ENCODE measurements around the gene SLC22A17. TPM values are rescaled to one million over a fixed set of nuclear protein-coding genes. Genes with fewer than 3 reads are reported as not detected.

Gene SLC22A17
- polyA plus RNA-seq, 1 donor from 2014 or later, result 182 TPM

DNA sequence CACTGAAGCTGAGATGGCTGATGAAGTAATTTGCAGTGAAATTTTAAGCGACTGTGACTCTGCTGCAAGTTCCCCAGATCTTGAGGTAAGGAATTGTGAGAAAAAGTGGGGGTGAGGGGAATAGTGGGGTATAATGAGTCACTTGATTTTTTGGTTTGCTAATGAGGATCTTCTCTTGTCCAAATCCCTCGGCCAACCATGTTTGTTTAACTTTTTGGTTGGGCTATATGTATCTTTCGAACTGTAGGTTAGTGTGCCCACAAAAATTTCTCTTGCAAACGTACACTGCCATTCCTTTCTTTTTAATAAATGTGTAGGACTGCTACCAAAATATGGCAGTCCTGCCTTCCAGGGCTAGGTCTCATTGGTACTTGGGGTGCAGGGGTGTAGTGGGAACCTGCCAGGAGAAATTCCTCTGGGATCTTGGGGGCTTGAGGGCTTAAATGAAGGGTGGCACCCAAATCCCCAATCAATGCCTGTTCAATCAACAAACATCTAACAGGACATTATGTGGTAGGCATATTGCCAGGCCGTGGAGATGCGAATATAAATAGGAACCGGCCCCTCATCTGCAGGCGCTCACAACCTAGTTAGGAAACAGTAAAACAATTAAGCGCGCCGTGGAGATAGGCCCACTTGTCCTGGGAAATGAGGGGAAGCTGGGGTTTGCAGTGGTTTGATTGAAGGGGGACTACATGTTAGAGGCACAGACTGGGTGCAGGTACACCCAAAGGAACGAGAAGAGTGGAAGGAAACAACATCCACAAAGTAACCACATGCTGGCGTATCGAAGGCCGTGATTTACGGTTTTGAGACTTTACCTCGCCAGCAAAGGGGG, 32.7 kb downstream of the SLC22A17 start:
- Histone ChIP-seq H4K20me1 (ENCODE audit: insufficient read depth) (no peaks in the 10 kb centered on the region), H3K36me3 (ENCODE audit: insufficient read depth, low read length) (no peaks in the 10 kb centered on the region), H3K9ac (ENCODE audit: low read length) (peak overlapping the region; percentile 72), H3K27ac (ENCODE audit: low read length) (peak overlapping the region; percentile 97), H3K27me3 (ENCODE audit: insufficient read depth, low read depth, low read length) (no peaks in the 10 kb centered on the region), H3K9me2 (ENCODE audit: insufficient read depth, low read length) (no peaks in the 10 kb centered on the region), H3K79me2 (replicated peaks; ENCODE audit: insufficient read depth, low read length) (peaks cover 23% of the 10 kb centered on the region), H3K4me2 (ENCODE audit: low read length) (peak overlapping the region; percentile 65), H3K9me3 (ENCODE audit: low read length) (no peaks in the 10 kb centered on the region), H3F3A (ENCODE audit: insufficient read depth, low read length, poor library complexity, severe bottlenecking) (peaks cover 10% of the 10 kb centered on the region), H3K4me3 (ENCODE audit: low read length) (peak overlapping the region; percentile 64), H2AFZ (ENCODE audit: low read depth, low read length) (peak overlapping the region; percentile 92)
- TF ChIP-seq TAF1 (IDR thresholded peaks at IDR 0.05; ENCODE audit: low read depth), result no peak
- no peak for TF ChIP-seq MXI1 (conservative IDR thresholded peaks at IDR 0.05; ENCODE audit: poor library complexity, severe bottlenecking)
- TF ChIP-seq, protein P1, sequence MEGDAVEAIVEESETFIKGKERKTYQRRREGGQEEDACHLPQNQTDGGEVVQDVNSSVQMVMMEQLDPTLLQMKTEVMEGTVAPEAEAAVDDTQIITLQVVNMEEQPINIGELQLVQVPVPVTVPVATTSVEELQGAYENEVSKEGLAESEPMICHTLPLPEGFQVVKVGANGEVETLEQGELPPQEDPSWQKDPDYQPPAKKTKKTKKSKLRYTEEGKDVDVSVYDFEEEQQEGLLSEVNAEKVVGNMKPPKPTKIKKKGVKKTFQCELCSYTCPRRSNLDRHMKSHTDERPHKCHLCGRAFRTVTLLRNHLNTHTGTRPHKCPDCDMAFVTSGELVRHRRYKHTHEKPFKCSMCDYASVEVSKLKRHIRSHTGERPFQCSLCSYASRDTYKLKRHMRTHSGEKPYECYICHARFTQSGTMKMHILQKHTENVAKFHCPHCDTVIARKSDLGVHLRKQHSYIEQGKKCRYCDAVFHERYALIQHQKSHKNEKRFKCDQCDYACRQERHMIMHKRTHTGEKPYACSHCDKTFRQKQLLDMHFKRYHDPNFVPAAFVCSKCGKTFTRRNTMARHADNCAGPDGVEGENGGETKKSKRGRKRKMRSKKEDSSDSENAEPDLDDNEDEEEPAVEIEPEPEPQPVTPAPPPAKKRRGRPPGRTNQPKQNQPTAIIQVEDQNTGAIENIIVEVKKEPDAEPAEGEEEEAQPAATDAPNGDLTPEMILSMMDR (IDR thresholded peaks at IDR 0.05; ENCODE audit: poor library complexity, severe bottlenecking), result no peak
- TF ChIP-seq EP300 (conservative IDR thresholded peaks at IDR 0.05; ENCODE audit: poor library complexity, severe bottlenecking), result no peak
- no peak for TF ChIP-seq SMC3 (conservative IDR thresholded peaks at IDR 0.05; ENCODE audit: poor library complexity)
- no peak for TF ChIP-seq RAD21 (conservative IDR thresholded peaks at IDR 0.05)
- no peak for TF ChIP-seq EZH2 (IDR thresholded peaks at IDR 0.05; ENCODE audit: borderline replicate concordance, insufficient read depth, low read length, poor library complexity, severe bottlenecking)
- TF ChIP-seq, protein P2, sequence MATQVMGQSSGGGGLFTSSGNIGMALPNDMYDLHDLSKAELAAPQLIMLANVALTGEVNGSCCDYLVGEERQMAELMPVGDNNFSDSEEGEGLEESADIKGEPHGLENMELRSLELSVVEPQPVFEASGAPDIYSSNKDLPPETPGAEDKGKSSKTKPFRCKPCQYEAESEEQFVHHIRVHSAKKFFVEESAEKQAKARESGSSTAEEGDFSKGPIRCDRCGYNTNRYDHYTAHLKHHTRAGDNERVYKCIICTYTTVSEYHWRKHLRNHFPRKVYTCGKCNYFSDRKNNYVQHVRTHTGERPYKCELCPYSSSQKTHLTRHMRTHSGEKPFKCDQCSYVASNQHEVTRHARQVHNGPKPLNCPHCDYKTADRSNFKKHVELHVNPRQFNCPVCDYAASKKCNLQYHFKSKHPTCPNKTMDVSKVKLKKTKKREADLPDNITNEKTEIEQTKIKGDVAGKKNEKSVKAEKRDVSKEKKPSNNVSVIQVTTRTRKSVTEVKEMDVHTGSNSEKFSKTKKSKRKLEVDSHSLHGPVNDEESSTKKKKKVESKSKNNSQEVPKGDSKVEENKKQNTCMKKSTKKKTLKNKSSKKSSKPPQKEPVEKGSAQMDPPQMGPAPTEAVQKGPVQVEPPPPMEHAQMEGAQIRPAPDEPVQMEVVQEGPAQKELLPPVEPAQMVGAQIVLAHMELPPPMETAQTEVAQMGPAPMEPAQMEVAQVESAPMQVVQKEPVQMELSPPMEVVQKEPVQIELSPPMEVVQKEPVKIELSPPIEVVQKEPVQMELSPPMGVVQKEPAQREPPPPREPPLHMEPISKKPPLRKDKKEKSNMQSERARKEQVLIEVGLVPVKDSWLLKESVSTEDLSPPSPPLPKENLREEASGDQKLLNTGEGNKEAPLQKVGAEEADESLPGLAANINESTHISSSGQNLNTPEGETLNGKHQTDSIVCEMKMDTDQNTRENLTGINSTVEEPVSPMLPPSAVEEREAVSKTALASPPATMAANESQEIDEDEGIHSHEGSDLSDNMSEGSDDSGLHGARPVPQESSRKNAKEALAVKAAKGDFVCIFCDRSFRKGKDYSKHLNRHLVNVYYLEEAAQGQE (IDR thresholded peaks at IDR 0.05; ENCODE audit: borderline replicate concordance), result no peak
- no peak for TF ChIP-seq POLR2AphosphoS5 (IDR thresholded peaks at IDR 0.05)

DNA sequence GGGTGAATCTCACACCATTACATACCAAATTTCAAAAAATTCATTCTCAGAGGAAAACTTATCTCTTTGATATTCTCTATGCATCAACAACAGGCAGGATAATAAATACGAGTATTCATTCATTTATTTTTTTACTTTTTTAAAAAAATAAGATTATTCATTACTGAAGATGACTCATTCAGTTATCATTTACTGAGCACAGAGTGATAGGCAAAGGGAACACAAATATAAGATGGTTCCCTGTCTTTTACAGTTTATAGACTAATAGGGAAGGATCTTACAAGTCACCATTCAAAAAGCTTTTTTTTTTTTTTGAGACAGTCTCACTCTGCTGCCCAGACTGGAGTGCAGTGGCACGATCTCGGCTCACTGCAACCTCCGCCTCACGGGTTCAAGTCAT, 36.4 kb downstream of the SLC22A17 start:
- Histone ChIP-seq H3K27me3 (ENCODE audit: insufficient read depth, low read depth, low read length) (no peaks in the 10 kb centered on the region), H3K9ac (ENCODE audit: low read length) (no peak overlapping the region), H3K79me2 (replicated peaks; ENCODE audit: insufficient read depth, low read length) (no peaks in the 10 kb centered on the region), H2AFZ (ENCODE audit: low read depth, low read length) (no peak overlapping the region), H3K36me3 (ENCODE audit: insufficient read depth, low read length) (no peaks in the 10 kb centered on the region), H3K27ac (ENCODE audit: low read length) (no peak overlapping the region), H3K4me3 (ENCODE audit: low read length) (no peak overlapping the region), H3K4me2 (ENCODE audit: low read length) (no peak overlapping the region), H3K9me3 (ENCODE audit: low read length) (no peaks in the 10 kb centered on the region), H3F3A (ENCODE audit: insufficient read depth, low read length, poor library complexity, severe bottlenecking) (peaks cover 10% of the 10 kb centered on the region), H3K9me2 (ENCODE audit: insufficient read depth, low read length) (no peaks in the 10 kb centered on the region), H4K20me1 (ENCODE audit: insufficient read depth) (no peaks in the 10 kb centered on the region)
- TF ChIP-seq EZH2 (IDR thresholded peaks at IDR 0.05; ENCODE audit: borderline replicate concordance, insufficient read depth, low read length, poor library complexity, severe bottlenecking), result no peak
- TF ChIP-seq POLR2AphosphoS5 (IDR thresholded peaks at IDR 0.05), result no peak
- TF ChIP-seq, protein P2 (IDR thresholded peaks at IDR 0.05; ENCODE audit: borderline replicate concordance), result no peak
- TF ChIP-seq EP300 (conservative IDR thresholded peaks at IDR 0.05; ENCODE audit: poor library complexity, severe bottlenecking), result no peak
- no peak for TF ChIP-seq TAF1 (IDR thresholded peaks at IDR 0.05; ENCODE audit: low read depth)
- TF ChIP-seq, protein P1 (IDR thresholded peaks at IDR 0.05; ENCODE audit: poor library complexity, severe bottlenecking), result no peak
- TF ChIP-seq MXI1 (conservative IDR thresholded peaks at IDR 0.05; ENCODE audit: poor library complexity, severe bottlenecking), result no peak
- TF ChIP-seq RAD21 (conservative IDR thresholded peaks at IDR 0.05), result no peak
